HEK293 (cell line): Measurements from ENCODE around the gene SLC66A2.

ENCODE experiments used
- CTCF ChIA-PET: fragments of 350-600 bp; formaldehyde crosslinking; extraction: SDS; loops from one replicate; lab custom pipeline; 2021; ENCODE audit warnings: antibody characterized with exemption; lab: Yijun Ruan, JAX
- POLR2A ChIA-PET: fragments of 300-600 bp; formaldehyde crosslinking; extraction: SDS; loops from one replicate; lab custom pipeline; 2020; ENCODE audit warnings: antibody characterized with exemption, inconsistent platforms; lab: Yijun Ruan, JAX
- H3K27ac ChIP-seq: fragments of 200-500 bp; sonication (Bioruptor generic); 2 replicates; pipeline ENCODE4 v1.5.1; 2014; ENCODE audit warnings: low read depth, low read length, control low read depth, inconsistent platforms; ENCODE audit errors: extremely low read depth
- H3K36me3 ChIP-seq, 2 experiments: fragments of 200-500 bp in 1 of 2; sonication (Bioruptor generic) in 1 of 2; 1 replicate in 1 of 2; 2 replicates in 1 of 2; pipeline ENCODE4 v1.5.1; 2014 to 2017; ENCODE audit warnings: inconsistent platforms in 2 of 2, low read length in 2 of 2; ENCODE audit not compliant: control insufficient read depth in 2 of 2, insufficient read depth in 1 of 2
- H3K4me1 ChIP-seq: fragments of 200-500 bp; sonication (Bioruptor generic); 2 replicates; pipeline ENCODE4 v1.5.1; 2014; ENCODE audit warnings: mild to moderate bottlenecking, low read length, inconsistent platforms; ENCODE audit not compliant: control insufficient read depth, insufficient read depth
- H3K4me3 ChIP-seq: 2 replicates; pipeline ENCODE4 v1.5.1; 2011; ENCODE audit warnings: low read depth, mild to moderate bottlenecking, control low read depth, low read length, moderate library complexity
- H3K9me3 ChIP-seq: fragments of 200-500 bp; sonication (Bioruptor generic); 2 replicates; pipeline ENCODE4 v1.5.1; 2014; ENCODE audit warnings: low read depth, low read length, inconsistent platforms; ENCODE audit not compliant: control insufficient read depth, insufficient read depth
- GFI1B ChIP-seq: fragments of 450-650 bp; formaldehyde crosslinking; IDR thresholded peaks from 2 replicates; pipeline ENCODE4 v1.5.1; 2016; ENCODE audit warnings: missing biosample characterization, missing genetic modification characterization
- GLIS1 ChIP-seq: fragments of 450-650 bp; formaldehyde crosslinking; IDR thresholded peaks from 2 replicates; pipeline ENCODE4 v1.5.1; 2016; ENCODE audit warnings: missing biosample characterization, missing genetic modification characterization
- GLIS2 ChIP-seq: fragments of 450-650 bp; formaldehyde crosslinking; IDR thresholded peaks from 2 replicates; pipeline ENCODE4 v1.5.1; 2016; ENCODE audit warnings: missing biosample characterization, missing genetic modification characterization
- KLF7 ChIP-seq: fragments of 450-650 bp; formaldehyde crosslinking; IDR thresholded peaks from 2 replicates; pipeline ENCODE4 v1.5.1; 2016; ENCODE audit warnings: missing biosample characterization, missing genetic modification characterization, borderline replicate concordance
- REPIN1 ChIP-seq: fragments of 450-650 bp; formaldehyde crosslinking; IDR thresholded peaks from 2 replicates; pipeline ENCODE4 v1.5.1; 2017; ENCODE audit warnings: missing biosample characterization, missing genetic modification characterization, low read depth
- ZFP3 ChIP-seq: fragments of 450-650 bp; formaldehyde crosslinking; IDR thresholded peaks from 2 replicates; pipeline ENCODE4 v1.5.1; 2016; ENCODE audit warnings: low read depth, missing biosample characterization, missing genetic modification characterization
- ZNF155 ChIP-seq: fragments of 450-650 bp; formaldehyde crosslinking; IDR thresholded peaks from 2 replicates; pipeline ENCODE4 v1.5.1; 2016; ENCODE audit warnings: missing biosample characterization, missing genetic modification characterization
- ZNF174 ChIP-seq: fragments of 450-650 bp; formaldehyde crosslinking; IDR thresholded peaks from 2 replicates; pipeline ENCODE4 v1.5.0; 2017; ENCODE audit warnings: missing biosample characterization, mild to moderate bottlenecking, missing genetic modification characterization
- ZNF26 ChIP-seq: fragments of 450-650 bp; formaldehyde crosslinking; IDR thresholded peaks from 2 replicates; pipeline ENCODE4 v1.5.1; 2016; ENCODE audit warnings: missing biosample characterization, missing genetic modification characterization
- ZNF274 ChIP-seq, 2 experiments: fragments of 200-500 bp in 1 of 2; fragments of 450-650 bp in 1 of 2; sonication (Bioruptor generic) in 1 of 2; formaldehyde crosslinking in 1 of 2; IDR thresholded peaks; 2 replicates each; pipeline versions ENCODE4 v1.5.1 to v1.6.1; 2014 to 2016; ENCODE audit warnings: borderline replicate concordance in 1 of 2, inconsistent platforms in 1 of 2, low read length in 1 of 2, missing biosample characterization in 1 of 2, missing genetic modification characterization in 1 of 2
- ZNF596 ChIP-seq: fragments of 450-650 bp; IDR thresholded peaks from 2 replicates; pipeline ENCODE4 v1.5.0; 2018; ENCODE audit warnings: missing biosample characterization, mild to moderate bottlenecking, missing genetic modification characterization, moderate library complexity
- ZNF639 ChIP-seq: fragments of 450-650 bp; formaldehyde crosslinking; IDR thresholded peaks from 2 replicates; pipeline ENCODE4 v1.5.1; 2016; ENCODE audit warnings: missing biosample characterization, missing genetic modification characterization
- ZNF654 ChIP-seq: fragments of 450-650 bp; formaldehyde crosslinking; IDR thresholded peaks from 2 replicates; pipeline ENCODE4 v1.5.1; 2016; ENCODE audit warnings: low read depth, missing biosample characterization, missing genetic modification characterization
- ZNF677 ChIP-seq: fragments of 450-650 bp; IDR thresholded peaks from 2 replicates; pipeline ENCODE4 v1.5.0; 2018; ENCODE audit warnings: missing biosample characterization, mild to moderate bottlenecking, missing genetic modification characterization, moderate library complexity
- ZNF747 ChIP-seq: fragments of 450-650 bp; formaldehyde crosslinking; IDR thresholded peaks from 2 replicates; pipeline ENCODE4 v1.5.1; 2016; ENCODE audit warnings: missing biosample characterization, missing genetic modification characterization
- ZNF768 ChIP-seq: fragments of 450-650 bp; formaldehyde crosslinking; IDR thresholded peaks from 2 replicates; pipeline ENCODE4 v1.5.1; 2018; ENCODE audit warnings: missing biosample characterization, mild to moderate bottlenecking, missing genetic modification characterization
- ZSCAN18 ChIP-seq: fragments of 450-650 bp; formaldehyde crosslinking; IDR thresholded peaks from 2 replicates; pipeline ENCODE4 v1.5.1; 2016; ENCODE audit warnings: missing biosample characterization, missing genetic modification characterization
- ZXDB ChIP-seq: fragments of 450-650 bp; formaldehyde crosslinking; IDR thresholded peaks from 2 replicates; pipeline ENCODE4 v1.5.1; 2016; ENCODE audit warnings: missing biosample characterization, missing genetic modification characterization
- TF ChIP-seq, protein P1 (sequence below): fragments of 450-650 bp; IDR thresholded peaks from 2 replicates; pipeline ENCODE4 v1.5.1; 2018; ENCODE audit warnings: missing biosample characterization, mild to moderate bottlenecking, missing genetic modification characterization
- TF ChIP-seq, protein P2 (sequence below): fragments of 450-650 bp; formaldehyde crosslinking; IDR thresholded peaks from 2 replicates; pipeline ENCODE4 v1.5.1; 2017; ENCODE audit warnings: missing biosample characterization, mild to moderate bottlenecking, missing genetic modification characterization, moderate library complexity
- TF ChIP-seq, protein P3 (sequence below): fragments of 450-650 bp; formaldehyde crosslinking; IDR thresholded peaks from 2 replicates; pipeline ENCODE4 v1.5.1; 2017; ENCODE audit warnings: missing biosample characterization, missing genetic modification characterization

Gene SLC66A2

GRCh38 chr18:79987566-79987965 is 36.1 kb upstream of the SLC66A2 start:
- POLR2A ChIA-PET = interaction anchor here (1.0 to 2.6 kb wide), 4 partner anchors 20 to 121 kb away, joined by 3 to 10 read pairs (median 5); partner anchors contain the start of genes ADNP2 and SLC66A2
- TF ChIP-seq REPIN1 (tag by site-specific recombination) = no peak
- 0 out of 2 replicates have a peak, but pooled peaks have one; percentile 4 for TF ChIP-seq ZXDB (tag by site-specific recombination)
- H3K4me1 ChIP-seq = peaks cover 7% of the 10 kb centered on the region
- CTCF ChIA-PET = interaction anchor here (0.7 kb wide), 2 partner anchors 11 to 170 kb away, joined by 3 read pairs; no protein-coding TSS in a partner anchor
- H3K9me3 ChIP-seq = no peaks in the 10 kb centered on the region
- H3K27ac ChIP-seq = peak overlapping the region; percentile 91
- H3K36me3 ChIP-seq = peaks cover 21 to 32% of the 10 kb centered on the region in 2 experiments
- H3K4me3 ChIP-seq = peak overlapping the region; percentile 82

- CTCF ChIA-PET = interaction anchor here (1.2 to 1.6 kb wide), 2 partner anchors 9 to 170 kb away, joined by 3 to 5 read pairs; no protein-coding TSS in a partner anchor
- TF ChIP-seq GLIS1 (tag by site-specific recombination) (peak; percentile 8; the same call in 1 of the 2 replicates), GLIS2 (peak; percentile 20; the same call in 1 of the 2 replicates), ZNF768 (no peak)
- H3K4me3 ChIP-seq = peak overlapping the region; percentile 82
- H3K36me3 ChIP-seq = peaks cover 21 to 41% of the 10 kb centered on the region in 2 experiments
- POLR2A ChIA-PET = interaction anchor here (1.0 to 2.6 kb wide), 4 partner anchors 19 to 122 kb away, joined by 3 to 10 read pairs (median 4); partner anchors contain the start of genes ADNP2 and SLC66A2
- peaks cover 7% of the 10 kb centered on the region for H3K4me1 ChIP-seq
- H3K9me3 ChIP-seq = no peaks in the 10 kb centered on the region
- H3K27ac ChIP-seq = no peak overlapping the region
Observed at GRCh38 chr18:79986726-79987125, 35.3 kb upstream of the SLC66A2 start.

DNA sequence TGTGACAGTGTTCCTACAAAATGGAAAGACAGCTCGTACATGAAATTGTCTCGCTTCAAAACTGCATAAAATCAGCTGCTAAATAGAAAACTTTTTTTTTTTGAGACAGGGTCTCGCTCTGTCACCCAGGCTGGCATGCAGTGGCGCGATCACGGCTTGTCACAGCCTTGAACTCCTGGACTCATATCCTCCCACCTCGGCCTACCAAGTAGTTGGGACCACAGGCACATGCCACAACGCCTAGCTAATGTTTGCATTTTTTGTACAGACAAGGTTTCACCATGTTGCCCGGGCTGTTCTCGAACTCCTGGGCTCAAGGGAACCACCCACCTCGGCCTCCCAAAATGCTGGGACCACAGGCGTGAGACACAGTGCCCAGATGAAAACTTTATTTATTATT is 33.7 kb upstream of the SLC66A2 start:
- CTCF ChIA-PET = interaction anchor here (0.6 to 0.7 kb wide), 4 partner anchors 14 to 654 kb away, joined by 3 to 9 read pairs (median 4); no protein-coding TSS in a partner anchor
- Histone ChIP-seq H3K27ac (no peak overlapping the region), H3K4me3 (no peak overlapping the region), H3K36me3 (peaks cover 21 to 41% of the 10 kb centered on the region in 2 experiments), H3K4me1 (peaks cover 11% of the 10 kb centered on the region), H3K9me3 (no peaks in the 10 kb centered on the region)
- POLR2A ChIA-PET = interaction anchor here (0.6 kb wide), 1 partner anchor 14 kb away, joined by 3 read pairs; no protein-coding TSS in a partner anchor
- TF ChIP-seq KLF7 = no peak
- TF ChIP-seq, protein P1, sequence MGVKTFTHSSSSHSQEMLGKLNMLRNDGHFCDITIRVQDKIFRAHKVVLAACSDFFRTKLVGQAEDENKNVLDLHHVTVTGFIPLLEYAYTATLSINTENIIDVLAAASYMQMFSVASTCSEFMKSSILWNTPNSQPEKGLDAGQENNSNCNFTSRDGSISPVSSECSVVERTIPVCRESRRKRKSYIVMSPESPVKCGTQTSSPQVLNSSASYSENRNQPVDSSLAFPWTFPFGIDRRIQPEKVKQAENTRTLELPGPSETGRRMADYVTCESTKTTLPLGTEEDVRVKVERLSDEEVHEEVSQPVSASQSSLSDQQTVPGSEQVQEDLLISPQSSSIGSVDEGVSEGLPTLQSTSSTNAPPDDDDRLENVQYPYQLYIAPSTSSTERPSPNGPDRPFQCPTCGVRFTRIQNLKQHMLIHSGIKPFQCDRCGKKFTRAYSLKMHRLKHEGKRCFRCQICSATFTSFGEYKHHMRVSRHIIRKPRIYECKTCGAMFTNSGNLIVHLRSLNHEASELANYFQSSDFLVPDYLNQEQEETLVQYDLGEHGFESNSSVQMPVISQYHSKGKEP (tag by site-specific recombination) = no peak
- TF ChIP-seq, protein P2, sequence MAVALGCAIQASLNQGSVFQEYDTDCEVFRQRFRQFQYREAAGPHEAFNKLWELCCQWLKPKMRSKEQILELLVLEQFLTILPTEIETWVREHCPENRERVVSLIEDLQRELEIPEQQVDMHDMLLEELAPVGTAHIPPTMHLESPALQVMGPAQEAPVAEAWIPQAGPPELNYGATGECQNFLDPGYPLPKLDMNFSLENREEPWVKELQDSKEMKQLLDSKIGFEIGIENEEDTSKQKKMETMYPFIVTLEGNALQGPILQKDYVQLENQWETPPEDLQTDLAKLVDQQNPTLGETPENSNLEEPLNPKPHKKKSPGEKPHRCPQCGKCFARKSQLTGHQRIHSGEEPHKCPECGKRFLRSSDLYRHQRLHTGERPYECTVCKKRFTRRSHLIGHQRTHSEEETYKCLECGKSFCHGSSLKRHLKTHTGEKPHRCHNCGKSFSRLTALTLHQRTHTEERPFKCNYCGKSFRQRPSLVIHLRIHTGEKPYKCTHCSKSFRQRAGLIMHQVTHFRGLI (tag by site-specific recombination) = no peak
- no peak for TF ChIP-seq ZSCAN18
- TF ChIP-seq ZNF155 (tag by site-specific recombination) = no peak
- TF ChIP-seq ZNF26 (tag by site-specific recombination) = no peak
- no peak for TF ChIP-seq ZNF174 (tag by site-specific recombination)
- no peak for TF ChIP-seq ZNF677 (tag by site-specific recombination)
- TF ChIP-seq GFI1B = no peak
- no peak for TF ChIP-seq ZNF274 (IDR thresholded peaks at IDR 0.05; ENCODE audit: low read length)
- no peak for TF ChIP-seq ZNF274 (tag by site-specific recombination; IDR thresholded peaks at IDR 0.05; ENCODE audit: borderline replicate concordance)
- no peak for TF ChIP-seq ZNF654 (tag by site-specific recombination)
- TF ChIP-seq ZFP3 (tag by site-specific recombination) = no peak
- no peak for TF ChIP-seq ZNF596 (tag by site-specific recombination)
- TF ChIP-seq ZNF747 (tag by site-specific recombination) = no peak
- TF ChIP-seq, protein P3, sequence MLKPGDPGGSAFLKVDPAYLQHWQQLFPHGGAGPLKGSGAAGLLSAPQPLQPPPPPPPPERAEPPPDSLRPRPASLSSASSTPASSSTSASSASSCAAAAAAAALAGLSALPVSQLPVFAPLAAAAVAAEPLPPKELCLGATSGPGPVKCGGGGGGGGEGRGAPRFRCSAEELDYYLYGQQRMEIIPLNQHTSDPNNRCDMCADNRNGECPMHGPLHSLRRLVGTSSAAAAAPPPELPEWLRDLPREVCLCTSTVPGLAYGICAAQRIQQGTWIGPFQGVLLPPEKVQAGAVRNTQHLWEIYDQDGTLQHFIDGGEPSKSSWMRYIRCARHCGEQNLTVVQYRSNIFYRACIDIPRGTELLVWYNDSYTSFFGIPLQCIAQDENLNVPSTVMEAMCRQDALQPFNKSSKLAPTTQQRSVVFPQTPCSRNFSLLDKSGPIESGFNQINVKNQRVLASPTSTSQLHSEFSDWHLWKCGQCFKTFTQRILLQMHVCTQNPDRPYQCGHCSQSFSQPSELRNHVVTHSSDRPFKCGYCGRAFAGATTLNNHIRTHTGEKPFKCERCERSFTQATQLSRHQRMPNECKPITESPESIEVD = no peak
- TF ChIP-seq ZNF639 (tag by site-specific recombination) = no peak
